ENCODE results near the gene NCOA1. TPM values are rescaled to one million over a fixed set of nuclear protein-coding genes. Genes with fewer than 3 reads are reported as not detected.

NCOA1 gene
- total and polyA plus RNA-seq, 2 experiments from 2014 or later = 6.7 to 9.1 TPM

- Histone ChIP-seq H3K4me3 (no peak overlapping the region), H3K9me3 (ENCODE audit: low read depth) (no peaks in the 10 kb centered on the region), H3K4me1 (ENCODE audit: low read depth) (peaks cover 12% of the 10 kb centered on the region), H3K36me3 (no peaks in the 10 kb centered on the region), H3K27ac (peak overlapping the region; percentile 22), H3K27me3 (no peaks in the 10 kb centered on the region)
- peak in 1 of 2 donors; percentile 76 for DNase-seq (ENCODE audit: low read depth in 1 of 2, low spot score in 1 of 2)
- TF ChIP-seq CTCF (IDR thresholded peaks at IDR 0.05; ENCODE audit: low read depth, low read length) = no peak
These were observed 325.8 kb downstream of the NCOA1 start for GRCh38 chr2:24816884-24817283.

- H3K36me3 ChIP-seq = no peaks in the 10 kb centered on the region
- peak in 1 of 2 donors; percentile 50 for DNase-seq (ENCODE audit: low read depth in 1 of 2, low spot score in 1 of 2)
- H3K27me3 ChIP-seq = no peaks in the 10 kb centered on the region
- H3K4me1 ChIP-seq (ENCODE audit: low read depth) = peaks cover 12% of the 10 kb centered on the region
- H3K9me3 ChIP-seq (ENCODE audit: low read depth) = no peaks in the 10 kb centered on the region
- H3K4me3 ChIP-seq = no peak overlapping the region
- TF ChIP-seq CTCF (IDR thresholded peaks at IDR 0.05; ENCODE audit: low read depth, low read length) = no peak
- H3K27ac ChIP-seq = no peak overlapping the region
These were observed 327.7 kb downstream of the NCOA1 start for GRCh38 chr2:24818721-24819167.

GRCh38 chr2:24819442-24820174 lies 328.6 kb downstream of the NCOA1 start:
- no peak overlapping the region for H3K4me3 ChIP-seq
- no peak for TF ChIP-seq CTCF (IDR thresholded peaks at IDR 0.05; ENCODE audit: low read depth, low read length)
- DNase-seq (ENCODE audit: low read depth in 1 of 2, low spot score in 1 of 2) = no peak
- no peak overlapping the region for H3K27ac ChIP-seq
- H3K9me3 ChIP-seq (ENCODE audit: low read depth) = no peaks in the 10 kb centered on the region
- peaks cover 6% of the 10 kb centered on the region for H3K4me1 ChIP-seq (ENCODE audit: low read depth)
- no peaks in the 10 kb centered on the region for H3K27me3 ChIP-seq
- no peaks in the 10 kb centered on the region for H3K36me3 ChIP-seq

- no peaks in the 10 kb centered on the region for H3K27me3 ChIP-seq
- no peak overlapping the region for H3K27ac ChIP-seq
- H3K4me3 ChIP-seq = no peak overlapping the region
- no peak for TF ChIP-seq CTCF (IDR thresholded peaks at IDR 0.05; ENCODE audit: low read depth, low read length)
- no peaks in the 10 kb centered on the region for H3K9me3 ChIP-seq (ENCODE audit: low read depth)
- H3K36me3 ChIP-seq = no peaks in the 10 kb centered on the region
- no peak for DNase-seq (ENCODE audit: low read depth in 1 of 2, low spot score in 1 of 2)
- peaks cover 6% of the 10 kb centered on the region for H3K4me1 ChIP-seq (ENCODE audit: low read depth)
These were observed 329.1 kb downstream of the NCOA1 start for GRCh38 chr2:24820175-24820513.

Other genes with a start within 250 kb of the NCOA1 start
- gene ITSN2, start 130.7 kb upstream of the NCOA1 start, total RNA-seq = 20.4 and 22.8 TPM in 2 replicates
- 20.0 and 22.3 TPM in 2 replicates for gene ITSN2, start 130.7 kb upstream of the NCOA1 start, polyA plus RNA-seq

Measured in cardiac muscle cell (in vitro differentiated cells and primary cell).